HG02981 (cell line): ENCODE data around the gene COX7A2L.
"Not testable (repeated sequence)": the region's sequence is repeated elsewhere in the genome, so short reads cannot be mapped to it uniquely, and the experiment has no call there.

ENCODE experiments used
- ATAC-seq: cut with Tn5 transposase; IDR thresholded peaks from one replicate; pipeline ENCODE4 v1.9.1; 2021; ENCODE audit warnings: mild to moderate bottlenecking, moderate library complexity; ENCODE audit not compliant: unreplicated experiment

The COX7A2L gene, protein sequence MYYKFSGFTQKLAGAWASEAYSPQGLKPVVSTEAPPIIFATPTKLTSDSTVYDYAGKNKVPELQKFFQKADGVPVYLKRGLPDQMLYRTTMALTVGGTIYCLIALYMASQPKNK

DNA sequence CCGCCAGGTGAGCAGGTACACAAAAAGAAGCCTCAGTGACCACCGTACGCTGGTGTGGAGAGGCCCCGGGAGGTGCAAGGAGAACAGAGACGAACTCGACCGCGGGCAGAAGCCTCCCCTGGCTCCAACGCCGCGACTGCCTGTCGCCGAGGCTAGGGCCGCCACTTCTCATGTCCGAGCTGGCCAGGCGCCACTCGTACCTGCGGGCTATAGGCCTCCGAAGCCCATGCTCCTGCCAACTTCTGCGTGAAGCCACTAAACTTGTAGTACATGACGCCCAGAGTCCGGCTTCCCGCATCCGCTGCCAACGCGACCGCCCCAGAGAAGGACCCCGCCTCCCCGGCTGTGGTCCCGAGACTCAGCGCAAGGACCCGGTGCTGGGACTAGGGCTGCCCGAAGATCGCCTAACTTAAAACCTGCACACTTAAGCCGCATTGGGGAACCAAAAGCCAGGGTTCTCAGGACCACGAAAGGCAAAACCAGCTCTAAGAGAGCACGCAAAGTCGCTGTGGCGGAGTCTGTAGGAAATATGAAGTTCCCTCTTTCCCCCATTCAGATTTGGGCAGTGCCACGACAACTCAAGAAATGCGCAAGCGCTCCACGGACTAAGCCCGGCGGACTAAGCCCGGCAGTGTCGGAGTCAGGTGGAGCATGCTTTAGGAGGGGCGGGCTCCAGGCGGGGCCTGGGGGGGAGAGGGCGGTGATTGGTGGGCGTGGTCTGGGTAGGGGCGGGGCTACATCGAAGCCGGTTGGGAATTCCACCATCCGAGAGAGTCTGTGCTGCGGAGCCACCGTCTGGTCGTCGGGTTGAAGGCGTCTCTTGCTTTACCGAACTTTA, at the start of gene COX7A2L:
COX7A2L (minus strand) TSS at position 328 of the 838 bp plus-strand sequence; CDS start at position 272, 56 bp downstream.
- peak; percentile 91 for ATAC-seq

DNA sequence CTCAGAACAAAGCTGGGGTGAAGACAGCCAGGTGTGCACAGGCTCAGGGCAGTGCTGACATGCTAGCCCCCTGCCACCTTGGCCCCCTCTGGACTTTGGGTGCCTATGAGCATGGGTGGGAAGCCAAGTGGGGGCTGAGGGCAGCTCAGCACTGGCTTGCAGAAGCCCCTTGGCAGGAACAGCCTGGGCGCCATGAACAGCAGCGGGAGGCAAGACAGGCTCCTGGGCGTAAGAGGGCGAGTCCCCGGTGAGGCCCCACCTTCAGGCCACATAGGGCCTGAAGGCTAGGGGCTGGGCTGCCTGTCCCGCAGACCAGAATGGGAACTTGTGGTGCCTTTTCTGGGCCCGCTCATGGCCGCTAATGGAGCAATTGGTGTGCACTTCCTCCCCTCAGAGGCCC, 47.0 kb upstream of the COX7A2L start:
- no peak for ATAC-seq

DNA sequence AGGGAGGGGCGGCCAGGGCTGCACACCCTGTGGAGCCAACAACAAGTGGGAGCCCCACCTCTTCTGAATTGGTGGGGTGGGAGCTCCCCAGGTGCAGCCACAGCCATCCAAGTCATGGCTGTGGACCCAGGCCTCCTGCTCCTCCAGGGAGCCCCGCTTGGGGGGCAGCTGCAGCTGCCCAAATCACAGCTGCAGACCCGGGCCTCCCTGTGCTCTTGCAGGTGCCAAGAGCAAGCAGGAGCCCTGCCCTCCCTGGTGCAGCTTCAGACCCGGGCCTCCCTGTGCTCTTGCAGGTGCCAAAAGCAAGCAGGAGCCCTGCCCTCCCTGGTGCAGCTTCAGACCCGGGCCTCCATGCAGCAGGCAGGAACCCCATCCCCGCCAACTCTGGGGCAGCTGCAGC, 46.5 kb upstream of the COX7A2L start:
- no peak for ATAC-seq

DNA sequence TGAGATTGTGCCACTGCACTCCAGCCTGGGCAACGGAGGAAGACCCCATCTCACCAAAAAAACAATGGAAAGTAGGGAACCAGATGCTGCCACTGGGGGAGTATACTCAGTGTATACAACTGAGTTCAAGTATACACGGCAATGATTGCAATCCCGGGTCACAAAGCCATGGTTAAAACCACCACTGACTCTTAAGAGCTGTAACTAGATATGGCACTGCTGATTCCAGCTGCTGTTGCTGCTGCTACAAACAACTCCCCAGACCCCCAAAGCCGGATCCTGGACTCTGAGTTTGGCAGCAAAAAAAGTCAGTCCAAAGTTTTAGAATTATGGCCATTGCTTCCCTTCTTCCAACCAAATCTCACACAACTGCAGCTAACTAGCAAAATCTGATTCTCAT, 43.7 kb upstream of the COX7A2L start:
- no peak for ATAC-seq

DNA sequence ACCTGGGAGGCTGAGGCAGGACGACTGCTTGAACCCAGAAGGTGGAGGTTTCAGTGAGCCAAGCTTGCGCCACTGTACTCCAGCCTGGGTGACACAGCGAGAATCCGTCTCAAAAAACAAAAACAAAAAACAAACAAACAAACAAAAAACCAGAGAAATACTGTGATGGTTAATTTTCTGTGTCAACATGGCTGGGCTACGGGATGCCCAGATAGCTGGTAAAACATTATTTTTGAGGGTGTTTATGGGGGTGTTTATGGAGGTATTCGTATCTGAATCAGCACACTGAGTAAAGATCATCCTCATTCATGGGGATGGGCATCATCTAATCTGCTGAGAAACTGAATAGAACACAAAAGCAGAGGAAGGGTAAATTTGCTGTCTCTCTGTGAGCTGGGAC, 40.8 kb upstream of the COX7A2L start:
- ATAC-seq = no peak

DNA sequence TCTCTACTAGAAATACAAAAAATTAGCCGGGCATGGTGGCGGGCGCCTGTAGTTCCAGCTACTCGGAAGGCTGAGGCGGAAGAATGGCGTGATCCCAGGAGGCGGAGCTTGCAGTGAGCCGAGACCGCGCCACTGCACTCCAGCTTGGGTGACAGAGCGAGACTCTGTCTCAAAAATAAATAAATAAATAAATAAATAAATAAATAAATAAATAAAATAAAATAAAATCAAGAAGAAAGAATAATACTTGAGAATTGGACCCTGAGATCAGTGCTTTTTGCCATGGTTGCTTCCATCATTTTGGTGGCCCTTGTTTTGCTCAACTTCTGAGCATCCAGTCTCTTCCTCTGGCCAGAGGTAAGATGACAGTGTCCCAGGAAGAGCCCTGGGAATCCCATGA, 37.0 kb upstream of the COX7A2L start:
- ATAC-seq = not testable (repeated sequence)

DNA sequence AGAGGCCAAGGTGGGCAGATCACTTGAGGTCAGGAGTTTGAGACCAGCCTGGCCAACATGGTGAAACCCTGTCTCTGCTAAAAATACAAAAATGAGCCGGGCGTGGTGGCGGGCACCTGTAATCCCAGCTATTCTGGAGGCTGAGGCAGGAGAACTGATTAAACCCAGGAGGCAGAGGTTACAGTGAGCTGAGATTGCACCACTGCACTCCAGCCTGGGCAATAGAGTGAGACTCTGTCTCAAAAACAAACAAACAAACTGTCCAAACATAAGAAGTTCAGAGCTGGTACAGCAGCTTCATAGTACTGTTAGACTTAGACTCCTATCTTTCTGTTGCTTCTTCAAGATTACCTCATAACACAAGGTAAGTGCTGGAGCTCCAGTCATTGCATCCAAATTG, 32.3 kb upstream of the COX7A2L start:
- not testable (repeated sequence) for ATAC-seq

DNA sequence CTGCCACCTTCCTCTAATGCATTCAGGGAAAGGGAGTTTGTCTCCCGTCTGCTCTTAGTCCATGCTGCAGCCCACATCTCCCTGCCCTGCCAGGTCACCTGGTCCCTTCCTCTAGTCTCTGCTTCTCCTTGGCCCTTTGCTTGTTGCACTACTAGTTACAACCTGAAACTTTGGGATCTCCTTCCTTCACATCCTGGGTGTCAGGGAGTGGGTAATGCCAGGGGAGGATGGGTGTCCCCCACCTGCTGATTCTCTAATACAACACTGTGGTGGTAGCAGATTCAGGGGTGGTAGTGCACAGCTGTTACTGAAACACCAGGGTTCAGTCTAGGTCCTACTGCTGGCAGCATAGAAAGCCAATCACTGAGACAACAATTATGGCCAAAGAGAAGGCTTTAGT, 31.2 kb upstream of the COX7A2L start:
- no peak for ATAC-seq

DNA sequence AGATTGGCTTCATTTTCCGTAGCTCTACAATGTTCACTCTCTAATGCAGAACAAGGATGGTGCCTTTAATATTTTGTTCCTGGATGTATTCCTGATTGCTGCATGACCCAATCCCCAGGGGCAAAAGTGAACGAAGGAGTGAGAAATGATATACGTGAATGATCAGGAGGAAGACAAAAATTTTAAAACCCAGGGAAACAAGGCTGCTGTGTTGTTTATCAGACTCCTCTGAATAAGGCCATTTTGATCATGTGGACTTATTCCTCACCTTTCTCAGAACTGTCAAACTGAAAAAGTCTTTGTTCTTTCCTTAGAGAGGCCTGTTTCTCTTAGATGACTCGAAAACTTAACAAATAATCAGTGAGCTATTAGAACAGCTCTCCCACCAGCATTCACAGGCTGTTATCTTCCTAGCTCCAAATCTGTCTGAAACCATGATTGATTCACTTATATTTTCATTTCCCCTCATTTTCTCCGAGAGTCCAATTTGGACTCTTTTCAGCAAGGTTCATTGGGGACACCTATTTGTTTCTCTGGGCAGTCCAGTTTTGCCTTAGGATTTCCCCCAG, 29.5 kb upstream of the COX7A2L start:
- no peak for ATAC-seq

DNA sequence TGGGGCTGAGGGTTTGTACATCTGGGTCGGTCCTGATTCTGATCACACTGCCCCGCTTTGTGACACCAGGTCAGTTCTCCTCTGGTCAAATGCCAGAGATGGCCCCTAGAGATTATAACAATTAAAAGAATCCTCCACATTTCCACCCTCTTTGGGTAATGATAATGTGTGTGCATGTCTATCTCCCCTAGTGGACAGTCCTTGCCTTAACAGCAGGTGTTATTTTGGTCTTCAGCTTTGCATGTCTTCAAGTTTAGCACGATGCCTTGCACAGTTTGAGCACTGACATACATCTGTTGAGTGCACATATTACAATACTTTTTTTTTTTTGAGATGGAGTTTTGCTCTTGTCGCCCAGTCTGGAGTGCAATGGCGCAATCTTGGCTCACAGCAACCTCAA, 25.7 kb upstream of the COX7A2L start:
- peak; percentile 74 for ATAC-seq

DNA sequence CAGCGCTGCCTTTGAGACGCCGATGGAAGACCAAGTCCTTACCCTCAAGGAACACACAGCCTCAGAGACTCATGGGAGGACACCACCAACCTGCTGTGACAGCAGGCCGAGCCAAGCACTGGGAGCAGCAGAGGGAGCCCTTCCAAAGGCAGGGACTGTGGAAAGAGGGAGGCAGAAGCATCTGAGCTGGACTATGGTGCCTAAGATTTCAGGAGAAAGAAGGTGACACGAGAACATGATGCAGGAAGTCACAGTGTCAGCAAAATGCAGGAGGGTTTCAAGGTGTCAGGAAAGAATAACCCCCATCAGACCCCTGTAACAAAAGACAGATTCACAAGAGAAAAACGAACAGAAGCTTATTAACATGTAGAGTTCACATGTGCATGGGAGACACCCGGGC, 24.2 kb upstream of the COX7A2L start:
- ATAC-seq = no peak

DNA sequence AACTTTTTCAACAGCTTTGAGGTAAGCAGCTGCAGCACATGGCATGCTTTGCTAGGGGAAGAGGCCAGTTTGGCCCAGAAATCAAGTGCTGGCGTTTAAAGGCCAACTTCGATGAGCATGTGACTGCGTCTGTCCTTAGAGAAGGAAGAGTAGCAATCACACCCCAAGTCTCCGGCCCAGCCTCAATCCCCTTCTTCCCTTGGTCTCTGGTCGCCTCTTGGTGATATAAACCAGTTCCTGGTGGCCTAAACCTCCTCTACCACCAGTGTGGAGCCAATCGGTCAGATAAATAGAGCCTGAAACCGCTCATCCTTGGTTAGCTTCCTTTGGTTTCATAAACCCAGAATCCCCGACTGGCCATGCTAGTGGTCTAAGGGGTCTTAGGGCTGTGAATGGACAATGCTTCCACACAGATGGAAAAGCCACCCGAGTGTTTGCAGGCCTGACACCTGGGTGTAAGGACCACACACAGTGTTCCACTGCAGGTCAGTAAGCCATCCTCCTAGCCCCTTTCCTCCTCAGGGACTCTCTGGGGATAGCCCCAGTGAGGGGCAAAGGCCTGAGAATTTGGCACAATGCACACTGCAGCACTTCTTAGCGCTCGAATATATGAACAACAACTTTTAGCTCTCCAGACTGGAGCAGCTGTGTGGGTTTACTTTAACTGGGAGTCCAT, 23.0 kb upstream of the COX7A2L start:
- ATAC-seq = no peak

DNA sequence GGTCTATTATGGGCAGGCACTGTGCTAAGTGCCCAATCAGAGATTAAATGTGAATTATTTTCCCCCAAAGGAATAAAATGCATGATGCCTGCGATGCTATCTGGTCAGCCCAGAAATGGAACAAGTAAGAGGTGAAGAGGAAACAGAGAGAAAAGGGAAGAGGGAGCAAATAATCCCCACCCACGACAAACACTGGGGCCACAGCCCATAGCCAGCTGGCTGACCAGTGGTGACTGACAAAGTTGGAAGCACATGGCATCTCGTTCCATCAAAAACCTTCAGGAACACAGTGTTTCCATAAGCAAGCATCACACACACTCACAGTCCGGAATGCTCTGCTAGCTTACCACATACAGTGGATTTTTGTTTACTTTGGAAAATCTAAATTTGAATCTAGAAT, 21.1 kb upstream of the COX7A2L start:
- no peak for ATAC-seq

DNA sequence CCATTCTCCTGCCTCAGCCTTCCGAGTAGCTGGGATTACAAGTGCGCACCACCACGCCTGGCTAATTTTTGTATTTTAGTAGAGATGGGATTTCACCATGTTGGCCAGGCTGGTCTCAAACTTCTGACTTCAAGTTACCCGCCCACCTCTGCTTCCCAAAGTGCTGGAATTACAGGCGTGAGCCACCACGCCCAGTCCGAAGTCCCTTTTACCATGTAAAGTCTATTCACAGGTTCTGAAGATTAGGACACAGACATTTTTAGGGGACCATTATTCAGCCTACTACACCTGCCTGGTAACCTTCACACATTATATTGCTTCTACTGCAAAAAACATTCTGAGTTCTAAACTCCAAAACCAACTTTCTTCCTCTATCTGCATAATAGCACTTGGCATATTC, 19.0 kb upstream of the COX7A2L start:
- not testable (repeated sequence) for ATAC-seq

DNA sequence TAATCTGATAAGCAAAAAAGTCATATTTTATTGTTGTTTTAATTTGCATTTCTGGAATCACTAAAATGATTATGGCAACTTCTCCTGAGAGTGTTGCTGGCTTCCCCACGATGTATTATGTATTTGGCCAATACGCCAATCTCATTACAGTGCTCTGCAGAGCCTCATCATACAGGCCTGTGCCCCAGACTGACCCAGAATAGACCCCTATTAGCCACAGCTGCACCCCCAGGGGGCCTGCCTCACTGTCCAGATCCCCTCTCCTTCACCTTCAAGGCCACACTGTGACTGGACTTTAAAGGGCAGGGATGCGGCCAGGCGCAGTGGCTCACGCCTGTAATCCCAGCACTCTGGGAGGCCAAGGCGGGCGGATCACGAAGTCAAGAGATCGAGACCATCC, 17.4 kb upstream of the COX7A2L start:
- no peak for ATAC-seq

DNA sequence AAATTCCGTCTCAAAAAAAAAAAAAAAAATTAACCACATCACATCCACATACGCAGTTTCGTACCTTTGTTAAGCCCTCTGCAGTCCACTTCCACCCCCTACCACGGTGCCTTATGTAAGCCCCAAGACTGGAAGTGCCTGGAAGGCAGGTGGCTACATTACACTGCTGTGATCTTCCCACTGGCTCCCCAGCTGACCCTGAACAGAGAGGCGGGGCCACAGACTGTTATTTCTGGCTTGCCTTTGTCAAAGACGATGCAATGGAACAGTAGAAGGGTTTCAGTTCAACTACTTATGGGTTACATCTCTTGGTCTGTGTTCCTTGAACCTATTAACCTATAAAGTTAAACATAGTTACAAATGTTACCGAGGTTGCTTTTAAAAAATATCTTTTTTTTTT, 15.7 kb upstream of the COX7A2L start:
- ATAC-seq = no peak

DNA sequence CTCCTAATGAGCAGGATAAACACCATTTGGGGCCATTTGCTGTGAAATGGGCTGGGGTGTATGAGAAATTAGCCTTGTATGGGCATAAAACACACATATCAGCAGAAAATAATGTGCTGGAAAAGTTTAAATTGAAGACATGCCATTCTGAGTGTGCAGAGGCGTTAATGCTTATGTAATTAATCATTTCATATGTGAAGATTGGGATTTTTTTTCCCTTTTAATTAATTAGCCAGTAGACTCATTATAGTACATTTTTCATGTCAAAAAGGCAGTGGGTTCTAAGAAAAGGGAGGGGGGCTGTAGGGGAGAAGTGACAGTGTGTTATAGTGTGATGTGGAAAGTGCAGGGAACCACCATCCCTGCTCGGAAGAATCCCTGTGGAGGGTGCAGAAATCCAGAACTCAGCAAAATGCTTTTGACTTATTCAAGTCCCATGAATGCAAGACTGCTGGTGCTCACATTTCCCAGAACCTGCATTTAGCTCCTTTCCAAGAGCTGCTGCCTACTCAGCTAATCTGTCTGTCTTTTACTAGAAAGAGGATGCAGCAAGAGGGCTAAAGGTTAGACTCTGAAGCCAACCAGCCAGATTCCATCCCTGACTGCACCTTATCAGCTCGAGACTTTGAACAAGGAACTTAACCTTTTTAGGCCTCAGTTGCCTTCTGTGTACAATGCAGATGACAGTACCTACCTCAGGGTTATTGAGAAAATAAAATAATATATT, 11.6 kb upstream of the COX7A2L start:
- ATAC-seq = no peak

DNA sequence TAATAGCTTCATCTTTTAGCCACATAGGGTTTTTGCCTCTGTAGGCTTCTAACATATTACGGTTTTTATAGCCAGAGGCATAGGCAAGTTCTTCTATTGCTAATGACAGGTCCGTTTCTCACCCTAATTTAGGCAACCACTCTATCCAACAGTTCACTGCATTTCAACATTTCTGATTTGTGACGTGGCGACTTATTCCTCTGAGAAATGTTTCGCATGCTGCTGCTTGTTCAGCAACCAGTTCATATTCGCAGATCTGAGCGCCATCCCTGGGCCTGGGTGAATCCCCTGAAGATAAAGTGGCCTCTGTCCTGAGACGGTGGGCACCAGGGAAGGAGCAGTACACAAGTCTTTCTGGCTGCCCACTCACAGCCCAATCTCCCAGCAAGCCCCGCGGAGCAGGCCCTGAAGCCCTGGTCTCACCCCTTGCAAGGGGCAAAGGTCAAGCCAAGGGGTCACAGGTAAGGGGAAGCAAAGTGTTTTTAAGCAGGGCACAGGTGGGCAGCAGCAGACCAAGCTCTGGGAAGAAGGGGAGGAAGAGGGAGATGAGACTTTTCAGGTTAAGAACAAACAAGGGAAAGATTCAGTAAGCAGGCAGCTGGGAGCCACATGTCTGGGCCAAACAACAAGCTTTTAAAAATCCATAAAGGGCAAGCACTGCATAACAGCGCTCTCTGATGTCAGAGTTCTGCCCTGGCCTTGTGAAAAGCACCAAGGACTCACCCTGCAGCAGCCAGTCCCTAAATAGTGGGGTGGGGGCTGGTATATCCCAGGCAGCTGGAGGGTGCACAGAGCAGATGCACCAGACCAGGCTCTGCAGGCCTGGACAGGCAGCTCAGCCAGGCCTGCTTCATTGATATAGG, 10.8 kb upstream of the COX7A2L start:
- no peak for ATAC-seq

DNA sequence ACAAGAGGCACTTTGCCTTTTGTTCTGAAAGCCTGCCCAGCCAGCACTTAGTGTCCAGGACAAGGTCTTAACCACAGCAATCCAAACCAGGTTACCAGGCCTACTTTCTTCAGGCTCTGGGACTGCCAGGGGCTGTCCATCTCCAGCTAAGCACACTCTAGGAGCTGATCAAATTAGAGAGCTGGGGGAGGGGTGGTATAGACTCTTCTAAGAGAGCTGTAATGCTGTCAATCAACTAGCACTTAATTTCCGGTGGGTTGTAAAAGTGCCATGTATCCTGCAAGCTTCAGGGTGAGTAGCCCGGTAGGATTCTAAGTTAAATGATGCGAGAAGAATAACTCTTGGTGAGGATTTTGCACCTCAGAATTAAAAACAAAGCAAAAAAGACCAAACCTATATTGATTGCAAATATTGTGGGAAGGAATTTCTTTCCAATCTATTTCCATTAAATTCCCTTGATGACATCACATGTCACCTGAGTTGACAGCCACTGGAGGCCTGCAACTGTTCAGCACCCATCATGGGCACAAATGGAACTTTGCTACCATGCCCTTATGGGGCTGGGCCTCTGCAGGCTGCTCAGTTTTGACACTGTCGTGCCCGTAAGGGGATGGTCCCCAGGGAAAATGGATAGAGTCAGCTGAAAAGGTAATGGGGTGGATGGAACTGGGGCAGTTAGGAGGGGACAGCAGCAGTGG, 8.7 kb upstream of the COX7A2L start:
- no peak for ATAC-seq
